Measurements from ENCODE around the gene TANC1.

The TANC1 gene

DNA sequence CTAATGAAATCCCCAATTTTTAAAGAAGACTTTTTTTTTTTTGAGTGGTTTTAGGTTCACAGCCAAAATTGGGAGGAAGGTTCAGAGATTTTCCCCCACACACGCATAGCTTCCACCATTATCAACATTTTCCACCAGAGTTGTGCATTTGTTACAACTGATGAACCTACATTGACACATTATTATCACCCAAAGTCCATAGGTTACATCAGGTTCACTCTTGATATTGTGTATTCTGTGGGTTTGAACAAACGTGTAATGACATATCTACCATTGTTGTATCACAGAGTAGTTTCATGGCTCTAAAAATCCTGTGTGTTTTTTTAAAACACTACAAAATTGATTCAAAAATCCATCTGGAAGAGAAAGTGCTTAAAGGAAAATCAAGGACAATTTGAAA is 101.8 kb downstream of the TANC1 start:
- no peak for ATAC-seq (replicated peaks)
- Mint-ChIP-seq H3K27me3 (no peaks in the 10 kb centered on the region), H3K27ac (no peak overlapping the region), H3K4me1 (ENCODE audit: low read depth in 2 of 2) (no peaks in the 10 kb centered on the region), H3K9me3 (no peaks in the 10 kb centered on the region), H3K36me3 (ENCODE audit: insufficient read depth) (no peaks in the 10 kb centered on the region), H3K4me3 (no peak overlapping the region)
- DNase-seq = no peak

- Mint-ChIP-seq H3K27me3 (peaks cover 0 to 5% of the 10 kb centered on the region in 2 donors), H3K4me1 (ENCODE audit: low read depth in 2 of 2) (no peaks in the 10 kb centered on the region), H3K27ac (no peak overlapping the region), H3K9me3 (no peaks in the 10 kb centered on the region), H3K4me3 (no peak overlapping the region), H3K36me3 (ENCODE audit: insufficient read depth) (no peaks in the 10 kb centered on the region)
- DNase-seq (no peak), ATAC-seq (replicated peaks) (no peak)
Measured at GRCh38 chr2:159071190-159071915, 102.9 kb downstream of the TANC1 start.

GRCh38 chr2:159072795-159073194 is 104.4 kb downstream of the TANC1 start:
- no peak for ATAC-seq (replicated peaks)
- no peaks in the 10 kb centered on the region for H3K36me3 Mint-ChIP-seq (ENCODE audit: insufficient read depth)
- peaks cover 0 to 5% of the 10 kb centered on the region in 2 donors for H3K27me3 Mint-ChIP-seq
- no peaks in the 10 kb centered on the region for H3K4me1 Mint-ChIP-seq (ENCODE audit: low read depth in 2 of 2)
- no peak overlapping the region for H3K4me3 Mint-ChIP-seq
- no peak overlapping the region for H3K27ac Mint-ChIP-seq
- H3K9me3 Mint-ChIP-seq = no peaks in the 10 kb centered on the region
- DNase-seq = no peak

DNA sequence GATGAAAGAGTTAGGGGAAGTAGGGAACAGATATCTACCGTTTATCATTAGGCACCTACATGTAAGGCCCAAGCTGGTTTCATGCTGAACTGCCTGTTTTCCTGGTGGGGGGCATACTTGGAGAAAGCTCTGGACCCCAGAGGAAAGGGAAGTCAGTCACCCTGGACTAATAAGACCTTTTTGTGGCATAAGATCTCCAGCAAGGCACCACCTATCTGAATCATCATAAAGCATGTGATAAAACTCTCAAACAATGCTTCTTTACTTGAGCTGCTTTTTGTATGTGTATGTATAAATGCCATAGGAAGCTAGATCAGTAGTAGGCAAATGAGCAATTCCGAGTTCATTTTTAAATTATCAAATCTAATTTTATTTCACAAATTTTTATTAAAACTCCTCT is 104.8 kb downstream of the TANC1 start:
- ATAC-seq (replicated peaks) (no peak), DNase-seq (no peak)
- Mint-ChIP-seq H3K4me3 (no peak overlapping the region), H3K36me3 (ENCODE audit: insufficient read depth) (no peaks in the 10 kb centered on the region), H3K4me1 (ENCODE audit: low read depth in 2 of 2) (no peaks in the 10 kb centered on the region), H3K9me3 (no peaks in the 10 kb centered on the region), H3K27me3 (peaks cover 0 to 5% of the 10 kb centered on the region in 2 donors), H3K27ac (no peak overlapping the region)

- H3K9me3 Mint-ChIP-seq = no peaks in the 10 kb centered on the region
- no peak overlapping the region for H3K27ac Mint-ChIP-seq
- no peaks in the 10 kb centered on the region for H3K4me1 Mint-ChIP-seq (ENCODE audit: low read depth in 2 of 2)
- no peak overlapping the region for H3K4me3 Mint-ChIP-seq
- H3K36me3 Mint-ChIP-seq (ENCODE audit: insufficient read depth) = no peaks in the 10 kb centered on the region
- H3K27me3 Mint-ChIP-seq = peaks cover 0 to 5% of the 10 kb centered on the region in 2 donors
- ATAC-seq (replicated peaks) = no peak
- no peak for DNase-seq
Measured at GRCh38 chr2:159074605-159075004, 106.2 kb downstream of the TANC1 start.

GRCh38 chr2:159075727-159076126 is 107.3 kb downstream of the TANC1 start:
- Mint-ChIP-seq H3K36me3 (ENCODE audit: insufficient read depth) (no peaks in the 10 kb centered on the region), H3K27me3 (peaks cover under 1 to 8% of the 10 kb centered on the region in 2 donors), H3K4me3 (no peak overlapping the region), H3K27ac (no peak overlapping the region), H3K9me3 (no peaks in the 10 kb centered on the region), H3K4me1 (ENCODE audit: low read depth in 2 of 2) (no peaks in the 10 kb centered on the region)
- no peak for ATAC-seq (replicated peaks)
- DNase-seq = no peak

DNA sequence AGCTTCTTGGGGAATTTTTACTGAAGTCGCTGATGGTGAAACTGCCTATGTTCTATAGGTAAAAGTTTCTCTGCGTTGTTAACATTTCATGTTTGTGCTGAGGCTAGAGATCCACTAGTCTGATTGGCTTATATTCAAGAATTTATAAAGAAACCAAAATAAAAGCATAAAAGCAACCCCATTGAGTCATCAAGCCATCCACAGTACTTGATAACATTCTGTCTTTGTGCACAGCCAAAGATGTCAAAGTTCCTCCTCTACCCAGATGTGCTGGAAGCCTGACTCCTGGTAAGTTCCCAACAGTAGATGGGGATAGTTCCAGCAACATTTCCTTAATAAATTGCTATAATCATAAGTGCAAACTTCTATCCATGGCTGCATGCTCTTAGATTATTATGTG is 107.8 kb downstream of the TANC1 start:
- peaks cover 6 to 13% of the 10 kb centered on the region in 2 donors for H3K27me3 Mint-ChIP-seq
- no peaks in the 10 kb centered on the region for H3K9me3 Mint-ChIP-seq
- H3K36me3 Mint-ChIP-seq (ENCODE audit: insufficient read depth) = peaks cover 4% of the 10 kb centered on the region
- ATAC-seq (replicated peaks) (no peak), DNase-seq (no peak)
- H3K4me1 Mint-ChIP-seq (ENCODE audit: low read depth in 2 of 2) = no peaks in the 10 kb centered on the region
- H3K4me3 Mint-ChIP-seq = no peak overlapping the region
- H3K27ac Mint-ChIP-seq = no peak overlapping the region

DNA sequence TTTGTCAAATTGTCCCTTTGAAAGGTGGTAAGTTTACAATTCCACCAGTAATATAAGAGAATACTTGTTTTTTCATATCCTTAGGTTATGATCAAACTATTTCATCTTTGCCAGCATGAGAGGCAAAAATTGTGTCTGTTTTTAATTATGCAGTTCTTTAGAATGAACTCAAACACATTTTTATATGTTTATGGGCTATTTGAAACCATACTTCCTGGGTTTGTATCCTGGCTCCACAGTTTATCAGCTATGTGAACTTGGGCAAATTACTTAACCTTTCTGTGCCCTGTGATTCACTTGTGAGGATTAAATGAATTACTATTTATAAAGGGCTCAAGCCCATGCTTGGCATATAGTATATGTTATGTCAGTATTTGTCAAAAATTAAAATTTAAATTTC is 109.4 kb downstream of the TANC1 start:
- no peak for ATAC-seq (replicated peaks)
- H3K4me3 Mint-ChIP-seq = no peak overlapping the region
- H3K4me1 Mint-ChIP-seq (ENCODE audit: low read depth in 2 of 2) = no peaks in the 10 kb centered on the region
- DNase-seq = no peak
- H3K27ac Mint-ChIP-seq = no peak overlapping the region
- H3K36me3 Mint-ChIP-seq (ENCODE audit: insufficient read depth) = peaks cover 4% of the 10 kb centered on the region
- H3K27me3 Mint-ChIP-seq = peaks cover 13 to 19% of the 10 kb centered on the region in 2 donors
- H3K9me3 Mint-ChIP-seq = no peaks in the 10 kb centered on the region

GRCh38 chr2:159078443-159078842 is 110.0 kb downstream of the TANC1 start:
- ATAC-seq (replicated peaks) (no peak), DNase-seq (no peak)
- Mint-ChIP-seq H3K4me1 (ENCODE audit: low read depth in 2 of 2) (no peaks in the 10 kb centered on the region), H3K27me3 (peaks cover 13 to 19% of the 10 kb centered on the region in 2 donors), H3K9me3 (no peaks in the 10 kb centered on the region), H3K4me3 (no peak overlapping the region), H3K36me3 (ENCODE audit: insufficient read depth) (peaks cover 4% of the 10 kb centered on the region), H3K27ac (no peak overlapping the region)

- Mint-ChIP-seq H3K4me3 (no peak overlapping the region), H3K4me1 (ENCODE audit: low read depth in 2 of 2) (peaks cover 0 to 4% of the 10 kb centered on the region in 2 donors), H3K9me3 (no peaks in the 10 kb centered on the region), H3K27ac (no peak overlapping the region), H3K36me3 (ENCODE audit: insufficient read depth) (peaks cover 4% of the 10 kb centered on the region), H3K27me3 (peaks cover 13 to 19% of the 10 kb centered on the region in 2 donors)
- ATAC-seq (replicated peaks) (no peak), DNase-seq (no peak)
Measured at GRCh38 chr2:159080641-159081040, 112.2 kb downstream of the TANC1 start.

DNA sequence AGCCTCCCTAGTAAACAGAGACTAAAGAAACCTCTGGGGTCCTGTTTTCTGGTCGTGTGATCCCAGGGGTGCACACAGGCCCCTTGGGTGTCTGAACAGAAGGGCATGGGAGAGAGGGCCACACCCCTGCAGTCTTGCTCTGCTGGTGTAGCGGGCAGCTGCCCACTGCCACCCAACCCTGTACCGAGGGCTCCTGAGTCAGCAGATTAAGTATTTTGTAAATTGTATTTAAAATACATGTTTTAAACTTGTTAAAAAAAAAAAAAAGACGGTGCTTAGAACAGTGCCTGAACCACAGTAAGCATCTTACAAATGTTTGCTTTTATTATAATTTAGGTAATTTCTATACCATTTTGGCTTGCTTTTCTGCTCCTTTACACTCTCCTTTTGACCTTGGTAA is 113.7 kb downstream of the TANC1 start:
- no peaks in the 10 kb centered on the region for H3K9me3 Mint-ChIP-seq
- H3K36me3 Mint-ChIP-seq (ENCODE audit: insufficient read depth) = peaks cover 4% of the 10 kb centered on the region
- H3K27me3 Mint-ChIP-seq = peaks cover 13 to 14% of the 10 kb centered on the region in 2 donors
- H3K4me3 Mint-ChIP-seq = no peak overlapping the region
- ATAC-seq (replicated peaks) (no peak), DNase-seq (no peak)
- peaks cover 0 to 11% of the 10 kb centered on the region in 2 donors for H3K4me1 Mint-ChIP-seq (ENCODE audit: low read depth in 2 of 2)
- no peak overlapping the region for H3K27ac Mint-ChIP-seq

DNA sequence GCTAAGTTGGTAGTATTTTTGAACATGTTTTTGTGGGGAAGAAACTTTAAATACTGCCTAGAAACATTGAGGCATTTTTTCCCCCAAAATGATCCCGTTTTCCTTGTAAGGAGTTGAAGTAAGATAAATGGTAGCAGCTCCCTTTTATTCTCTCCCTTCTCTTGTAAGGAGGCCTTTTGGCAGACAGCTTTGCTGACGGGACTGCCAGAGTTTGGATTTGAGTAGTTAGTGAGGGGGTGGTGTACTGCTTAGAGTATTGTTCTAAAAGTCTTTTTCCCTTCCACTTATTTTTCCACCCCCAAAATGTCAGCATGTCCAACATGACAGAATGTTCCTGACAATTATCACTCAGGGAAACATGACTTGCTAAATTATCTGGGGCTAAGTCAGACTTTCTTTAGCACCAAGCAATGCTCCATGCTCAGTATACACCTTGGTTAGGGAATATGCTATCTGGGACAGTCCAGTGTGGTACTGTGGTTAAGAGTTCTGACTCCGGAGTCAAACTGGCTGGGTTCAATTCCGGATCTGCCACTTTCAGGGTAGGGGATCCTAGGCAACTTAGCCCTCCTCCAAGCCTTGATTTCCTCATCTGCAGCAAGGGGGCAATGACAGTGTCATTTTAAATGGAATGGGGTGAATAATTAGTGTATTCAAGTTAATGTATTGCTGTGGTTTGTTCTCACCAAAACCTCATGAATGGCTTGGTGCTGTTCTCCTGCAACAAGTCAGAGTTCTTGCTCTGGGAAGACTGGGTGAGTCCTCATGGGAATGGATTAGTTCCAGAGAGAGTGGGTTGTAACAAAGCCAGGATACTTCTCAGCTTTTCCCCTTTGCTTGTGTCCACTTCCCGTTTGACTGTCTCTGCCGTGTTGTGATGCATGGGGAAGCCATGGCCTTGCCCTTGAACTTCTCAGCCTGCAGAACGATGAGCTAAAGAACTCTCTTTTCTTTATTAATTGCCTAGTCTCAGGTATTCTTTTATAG is 116.2 kb downstream of the TANC1 start:
- ATAC-seq (replicated peaks) = no peak
- Mint-ChIP-seq H3K4me1 (ENCODE audit: low read depth in 2 of 2) (peaks cover 0 to 17% of the 10 kb centered on the region in 2 donors), H3K27ac (no peak overlapping the region), H3K36me3 (ENCODE audit: insufficient read depth) (peaks cover 4% of the 10 kb centered on the region), H3K9me3 (no peaks in the 10 kb centered on the region), H3K4me3 (no peak overlapping the region), H3K27me3 (peaks cover 13 to 19% of the 10 kb centered on the region in 2 donors)
- no peak for DNase-seq

DNA sequence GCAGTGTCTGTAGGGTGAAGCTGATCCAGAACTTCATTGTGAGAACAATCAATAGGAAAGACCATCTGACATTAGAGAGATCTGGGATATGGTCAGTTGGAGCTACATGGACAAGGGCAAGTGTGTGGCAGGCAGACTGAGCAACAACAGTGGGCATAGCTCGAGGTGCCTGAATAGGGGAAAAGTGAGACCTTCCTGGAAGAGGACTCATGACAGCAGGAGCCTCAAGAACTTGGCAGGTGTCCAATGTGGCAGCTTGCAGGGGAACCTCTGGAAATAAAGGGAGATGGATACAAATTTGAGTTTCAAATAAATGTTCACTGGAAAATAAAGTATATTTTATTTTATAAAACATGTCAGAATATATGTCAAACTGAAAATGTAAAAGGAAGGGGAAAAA is 117.9 kb downstream of the TANC1 start:
- Mint-ChIP-seq H3K36me3 (ENCODE audit: insufficient read depth) (no peaks in the 10 kb centered on the region), H3K27ac (peak overlapping the region in 1 of 2 donors; percentile 1), H3K27me3 (peaks cover 4 to 12% of the 10 kb centered on the region in 2 donors), H3K4me3 (no peak overlapping the region), H3K9me3 (no peaks in the 10 kb centered on the region), H3K4me1 (ENCODE audit: low read depth in 2 of 2) (peaks cover 0 to 24% of the 10 kb centered on the region in 2 donors)
- DNase-seq (no peak), ATAC-seq (replicated peaks) (no peak)
